Liver (tissue), 9 donors: ENCODE data around the gene AP5Z1. TPM values are rescaled to one million over a fixed set of nuclear protein-coding genes. Genes with fewer than 3 reads are reported as not detected.

Experiments used
- DNase-seq: peaks from one replicate; pipeline ENCODE4 v3.0.0-alpha.2; 2017; ENCODE audit warnings: low spot score
- H3K27ac ChIP-seq, 2 donors: one replicate each; pipeline ENCODE4 v1.7.0; 2013; ENCODE audit warnings: inconsistent platforms in 2 of 2, low read length in 2 of 2, control low read depth in 1 of 2, low read depth in 1 of 2, mild to moderate bottlenecking in 1 of 2
- H3K27me3 ChIP-seq, 4 donors: one replicate each; pipeline versions ENCODE4 v1.6.1 to v1.7.0; 2013; ENCODE audit warnings: low read length in 3 of 4, inconsistent platforms in 1 of 4, mild to moderate bottlenecking in 1 of 4, moderate library complexity in 1 of 4; ENCODE audit not compliant: control insufficient read depth in 4 of 4, insufficient read depth in 4 of 4
- H3K36me3 ChIP-seq, 4 donors: one replicate each; pipeline versions ENCODE4 v1.6.1 to v1.7.0; 2013; ENCODE audit warnings: low read length in 3 of 4, mild to moderate bottlenecking in 3 of 4, low read depth in 1 of 4, moderate library complexity in 1 of 4; ENCODE audit not compliant: control insufficient read depth in 4 of 4, insufficient read depth in 3 of 4
- H3K4me1 ChIP-seq, 4 donors: one replicate each; pipeline versions ENCODE4 v1.6.1 to v1.7.0; 2013; ENCODE audit warnings: low read length in 3 of 4, mild to moderate bottlenecking in 3 of 4, moderate library complexity in 1 of 4; ENCODE audit not compliant: control insufficient read depth in 4 of 4, insufficient read depth in 4 of 4
- H3K4me3 ChIP-seq, 3 donors: one replicate each; pipeline versions ENCODE4 v1.6.1 to v1.7.0; 2013; ENCODE audit warnings: low read length in 3 of 3, control low read depth in 1 of 3, low read depth in 1 of 3, mild to moderate bottlenecking in 1 of 3
- H3K9ac ChIP-seq, 2 donors: one replicate each; pipeline ENCODE4 v1.7.0; 2013; ENCODE audit warnings: low read length in 2 of 2, mild to moderate bottlenecking in 2 of 2, moderate library complexity in 2 of 2, control low read depth in 1 of 2, low read depth in 1 of 2
- H3K9me3 ChIP-seq, 4 donors: one replicate each; pipeline versions ENCODE4 v1.6.1 to v1.7.0; 2013; ENCODE audit warnings: low read length in 3 of 4; ENCODE audit not compliant: control insufficient read depth in 4 of 4
- EGR1 ChIP-seq, 2 donors: IDR thresholded peaks; 2 replicates each; pipeline ENCODE4 v1.6.1; 2016 to 2018; ENCODE audit warnings: antibody characterized with exemption in 2 of 2, low read depth in 2 of 2
- FOXA1 ChIP-seq: IDR thresholded peaks from 2 replicates; pipeline ENCODE4 v1.6.1; 2016; ENCODE audit warnings: antibody characterized with exemption
- FOXA2 ChIP-seq: IDR thresholded peaks from 2 replicates; pipeline ENCODE4 v1.6.1; 2016; ENCODE audit warnings: antibody characterized with exemption
- GABPA ChIP-seq, 2 donors: IDR thresholded peaks in 1 of 2; conservative IDR thresholded peaks in 1 of 2; 2 replicates each; pipeline ENCODE4 v1.6.1; 2016; ENCODE audit warnings: antibody characterized with exemption in 2 of 2, mild to moderate bottlenecking in 1 of 2, moderate library complexity in 1 of 2
- JUND ChIP-seq, 2 donors: IDR thresholded peaks; 2 replicates each; pipeline ENCODE4 v1.6.1; 2016; ENCODE audit warnings: antibody characterized with exemption in 2 of 2
- NR2F2 ChIP-seq: IDR thresholded peaks from 2 replicates; pipeline ENCODE4 v1.6.1; 2016; ENCODE audit warnings: antibody characterized with exemption
- RAD21 ChIP-seq, 2 donors: IDR thresholded peaks; 2 replicates each; pipeline ENCODE4 v1.6.1; 2016; ENCODE audit warnings: antibody characterized with exemption in 2 of 2, mild to moderate bottlenecking in 2 of 2
- RXRA ChIP-seq, 2 donors: IDR thresholded peaks; 2 replicates each; pipeline ENCODE4 v1.6.1; 2017 to 2018; ENCODE audit warnings: antibody characterized with exemption in 2 of 2, mild to moderate bottlenecking in 1 of 2
- SP1 ChIP-seq: IDR thresholded peaks from 2 replicates; pipeline ENCODE4 v1.6.1; 2018; ENCODE audit warnings: antibody characterized with exemption, mild to moderate bottlenecking
- TAF1 ChIP-seq: conservative IDR thresholded peaks from 2 replicates; pipeline ENCODE4 v1.6.1; 2016; ENCODE audit warnings: antibody characterized with exemption, mild to moderate bottlenecking
- YY1 ChIP-seq: IDR thresholded peaks from 2 replicates; pipeline ENCODE4 v1.6.1; 2016; ENCODE audit warnings: antibody characterized with exemption, mild to moderate bottlenecking
- WGBS: extraction: QIAGEN DNeasy Blood & Tissue Kit; methylation state at CpG from one replicate; pipeline ENCODE4 v1.1.7; 2013; 5-methylcytosine and 5-hydroxymethylcytosine counted together
- polyA plus RNA-seq, 2 donors: library from polyadenylated mRNA; stranded (reverse) in 1 of 2; unstranded in 1 of 2; fragments of 200-250 nt in 1 of 2; fragments of >200 nt in 1 of 2; fragmentation: Nextera tagmentation in 1 of 2; extraction: Ambion mirVana in 1 of 2; gene quantifications; one replicate each; pipeline versions ENCODE4 v1.2.1 to v1.2.3, GENCODE V29; 2013 to 2015
- total RNA-seq, 2 donors: library from RNA; depleted of rRNA; stranded (reverse); fragments of >200 nt; gene quantifications; one replicate each; pipeline ENCODE4 v1.2.3, GENCODE V29; 2014
- TF ChIP-seq, protein P1 (sequence below): IDR thresholded peaks from 2 replicates; pipeline ENCODE4 v1.6.1; 2016; ENCODE audit warnings: antibody characterized with exemption
- TF ChIP-seq, protein P2 (sequence below): IDR thresholded peaks from 2 replicates; pipeline ENCODE4 v1.6.1; 2016; ENCODE audit warnings: antibody characterized with exemption
- donor health status: healthy.
- donor health status: healthy.
- donor health status: healthy.
- donor health status: healthy.
- donor health status: healthy.

The AP5Z1 gene
- total and polyA plus RNA-seq, 4 donors, result 10.2 to 16.0 (median 14.2) TPM

DNA sequence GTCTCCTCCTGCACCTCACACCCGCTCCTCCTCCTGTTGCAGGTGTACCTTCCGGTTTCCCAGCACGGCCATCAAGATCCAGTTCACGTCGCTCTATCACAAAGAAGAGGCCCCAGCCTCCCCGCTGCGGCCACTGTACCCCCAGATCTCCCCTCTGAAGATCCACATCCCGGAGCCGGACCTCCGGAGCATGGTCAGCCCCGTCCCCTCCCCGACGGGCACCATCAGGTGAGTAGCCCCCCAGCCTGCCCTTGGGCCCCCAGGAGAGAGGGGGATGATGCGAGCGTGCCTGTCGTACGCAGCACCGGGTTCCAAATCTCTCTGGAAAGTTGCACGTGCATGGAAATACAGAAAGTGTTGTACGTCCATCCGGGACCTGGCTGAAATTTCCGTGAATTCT is 34.6 kb upstream of the AP5Z1 start:
- Histone ChIP-seq H3K4me3 (no peak overlapping the region), H3K4me1 (peaks cover 15 to 29% (median 23%) of the 10 kb centered on the region in 4 donors), H3K27ac (no peak overlapping the region), H3K36me3 (peaks cover 0 to 10% (median 3%) of the 10 kb centered on the region in 4 donors), H3K9ac (no peak overlapping the region), H3K27me3 (no peaks in the 10 kb centered on the region), H3K9me3 (no peaks in the 10 kb centered on the region)
- no peak for TF ChIP-seq GABPA (IDR thresholded peaks at IDR 0.05 in 1 of 2, conservative IDR thresholded peaks at IDR 0.05 in 1 of 2)
- TF ChIP-seq RXRA (IDR thresholded peaks at IDR 0.05), result no peak
- no peak for TF ChIP-seq SP1
- TF ChIP-seq, protein P1, sequence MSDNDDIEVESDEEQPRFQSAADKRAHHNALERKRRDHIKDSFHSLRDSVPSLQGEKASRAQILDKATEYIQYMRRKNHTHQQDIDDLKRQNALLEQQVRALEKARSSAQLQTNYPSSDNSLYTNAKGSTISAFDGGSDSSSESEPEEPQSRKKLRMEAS, result no peak
- TF ChIP-seq, protein P2, sequence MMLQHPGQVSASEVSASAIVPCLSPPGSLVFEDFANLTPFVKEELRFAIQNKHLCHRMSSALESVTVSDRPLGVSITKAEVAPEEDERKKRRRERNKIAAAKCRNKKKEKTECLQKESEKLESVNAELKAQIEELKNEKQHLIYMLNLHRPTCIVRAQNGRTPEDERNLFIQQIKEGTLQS, result no peak
- DNase-seq, result no peak
- 97% methylated on average over 22 of the region's 22 CpGs for WGBS

DNA sequence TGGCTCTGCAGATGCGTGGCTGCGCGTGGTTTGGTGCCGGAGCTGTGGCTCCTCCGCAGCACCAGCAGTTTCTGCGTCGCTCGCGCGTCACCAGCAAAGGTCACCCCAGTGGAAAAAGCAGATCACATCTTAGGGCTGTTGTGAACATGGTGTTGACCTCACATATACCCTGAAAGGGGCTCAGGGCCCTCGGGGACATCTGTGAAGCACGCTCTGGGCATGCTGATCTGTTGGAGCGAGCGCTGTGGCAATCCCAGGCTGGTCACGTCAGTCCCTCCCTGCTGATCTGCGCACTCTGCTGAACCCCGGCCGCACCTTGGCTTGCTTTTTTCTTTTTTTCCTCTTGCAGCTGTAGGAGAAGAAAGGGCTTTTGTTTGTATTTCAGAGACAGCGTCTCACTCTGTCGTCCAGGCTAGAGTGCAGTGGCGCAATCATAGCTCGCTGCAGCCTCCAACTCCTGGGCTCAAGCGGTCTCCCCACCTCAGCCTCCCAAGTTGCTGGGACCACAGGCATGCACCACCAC is 33.3 kb upstream of the AP5Z1 start:
- TF ChIP-seq JUND (IDR thresholded peaks at IDR 0.05) (no peak), NR2F2 (no peak), FOXA1 (no peak), FOXA2 (no peak), TAF1 (no peak)
- Histone ChIP-seq H3K9me3 (no peaks in the 10 kb centered on the region), H3K36me3 (peaks cover 0 to 10% (median 4%) of the 10 kb centered on the region in 4 donors), H3K27ac (no peak overlapping the region), H3K4me1 (peaks cover 17 to 37% (median 31%) of the 10 kb centered on the region in 4 donors), H3K9ac (no peak overlapping the region), H3K4me3 (no peak overlapping the region), H3K27me3 (no peaks in the 10 kb centered on the region)
- DNase-seq, result no peak
- WGBS, result 87% methylated on average over 23 of the region's 23 CpGs

DNA sequence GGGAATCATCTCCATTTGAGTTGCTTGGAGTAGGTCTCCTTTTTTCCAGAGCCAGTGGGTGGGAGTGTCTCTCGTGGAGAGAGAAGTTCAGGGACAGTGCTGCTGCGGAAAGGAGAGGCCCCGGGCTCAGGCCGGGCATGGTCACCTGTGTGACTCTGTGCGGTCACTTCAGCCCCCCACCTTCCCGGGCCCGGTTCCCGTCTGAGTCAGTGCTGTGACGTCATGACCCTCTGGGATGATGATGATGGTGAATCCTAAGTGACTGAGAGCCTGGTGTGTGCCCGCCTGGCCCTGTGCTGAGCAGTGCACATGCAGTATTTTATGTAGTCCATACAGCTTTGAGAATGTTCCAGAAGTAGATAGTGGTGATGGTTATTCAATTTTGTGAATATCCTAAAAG is 32.6 kb upstream of the AP5Z1 start:
- Histone ChIP-seq H3K36me3 (peaks cover 0 to 10% (median 4%) of the 10 kb centered on the region in 4 donors), H3K4me1 (peaks cover 17 to 40% (median 31%) of the 10 kb centered on the region in 4 donors), H3K27ac (no peak overlapping the region), H3K9ac (no peak overlapping the region), H3K27me3 (no peaks in the 10 kb centered on the region), H3K9me3 (no peaks in the 10 kb centered on the region), H3K4me3 (no peak overlapping the region)
- no peak for DNase-seq
- WGBS, result 91% methylated on average over 10 of the region's 10 CpGs
- TF ChIP-seq YY1, result no peak
- no peak for TF ChIP-seq TAF1
- no peak for TF ChIP-seq JUND (IDR thresholded peaks at IDR 0.05)
- TF ChIP-seq, protein P2, result no peak
- TF ChIP-seq EGR1 (IDR thresholded peaks at IDR 0.05; ENCODE audit: low read depth in 2 of 2), result no peak
- TF ChIP-seq RAD21 (IDR thresholded peaks at IDR 0.05), result no peak
